ENCODE results near the gene PAQR7.

PAQR7 gene

GRCh38 chr1:25875856-25876692 is 566 bp upstream of the PAQR7 start:
- peak overlapping the region; percentile 61 for H3K4me3 ChIP-seq (replicated peaks; ENCODE audit: low read depth, low read length)
- TF ChIP-seq CTCF (IDR thresholded peaks at IDR 0.05; ENCODE audit: low read depth, low read length, missing control alignments): no peak
- DNase-seq (ENCODE audit: extremely low read depth, low read depth): no peak

GRCh38 chr1:25874635-25875153 is 814 bp downstream of the PAQR7 start:
- peak overlapping the region; percentile 61 for H3K4me3 ChIP-seq (replicated peaks; ENCODE audit: low read depth, low read length)
- no peak for DNase-seq (ENCODE audit: extremely low read depth, low read depth)
- TF ChIP-seq CTCF (IDR thresholded peaks at IDR 0.05; ENCODE audit: low read depth, low read length, missing control alignments): no peak

GRCh38 chr1:25874209-25874608 is 1.3 kb downstream of the PAQR7 start:
- no peak for DNase-seq (ENCODE audit: extremely low read depth, low read depth)
- no peak for TF ChIP-seq CTCF (IDR thresholded peaks at IDR 0.05; ENCODE audit: low read depth, low read length, missing control alignments)
- peak overlapping the region; percentile 61 for H3K4me3 ChIP-seq (replicated peaks; ENCODE audit: low read depth, low read length)

GRCh38 chr1:25873120-25873519 is 2.4 kb downstream of the PAQR7 start:
- DNase-seq (ENCODE audit: extremely low read depth, low read depth): no peak
- H3K4me3 ChIP-seq (replicated peaks; ENCODE audit: low read depth, low read length): no peak overlapping the region

GRCh38 chr1:25872713-25873112 is 2.8 kb downstream of the PAQR7 start:
- H3K4me3 ChIP-seq (replicated peaks; ENCODE audit: low read depth, low read length): no peak overlapping the region
- no peak for TF ChIP-seq CTCF (IDR thresholded peaks at IDR 0.05; ENCODE audit: low read depth, low read length, missing control alignments)
- DNase-seq (ENCODE audit: extremely low read depth, low read depth): no peak

More at GRCh38 chr1:25873120-25873519, 2.4 kb downstream of the PAQR7 start:
- no peak for TF ChIP-seq CTCF (IDR thresholded peaks at IDR 0.05; ENCODE audit: low read depth, low read length, missing control alignments)

- TF ChIP-seq CTCF (IDR thresholded peaks at IDR 0.05; ENCODE audit: low read depth, low read length, missing control alignments): no peak
- DNase-seq (ENCODE audit: extremely low read depth, low read depth): no peak
These were observed 3.6 kb downstream of the PAQR7 start for GRCh38 chr1:25871704-25872494.

More at GRCh38 chr1:25871704-25872494, 3.6 kb downstream of the PAQR7 start:
- no peak overlapping the region for H3K4me3 ChIP-seq (replicated peaks; ENCODE audit: low read depth, low read length)
